HG02759 (cell line): ENCODE data around the gene PYHIN1.
"Not testable (repeated sequence)": the region's sequence is repeated elsewhere in the genome, so short reads cannot be mapped to it uniquely, and the experiment has no call there.

ENCODE experiments used
- ATAC-seq: cut with Tn5 transposase; IDR thresholded peaks from one replicate; pipeline ENCODE4 v1.9.1; 2021; ENCODE audit warnings: mild to moderate bottlenecking, moderate library complexity; ENCODE audit not compliant: unreplicated experiment

PYHIN1 gene

GRCh38 chr1:158978730-158979129 lies 47.4 kb downstream of the PYHIN1 start:
- ATAC-seq, result no peak

- no peak for ATAC-seq
These were observed 47.9 kb downstream of the PYHIN1 start for GRCh38 chr1:158979229-158979628.

GRCh38 chr1:158983235-158983634 lies 51.9 kb downstream of the PYHIN1 start:
- ATAC-seq, result no peak

GRCh38 chr1:158984386-158984785 lies 53.0 kb downstream of the PYHIN1 start:
- no peak for ATAC-seq

GRCh38 chr1:158989424-158989823 lies 58.1 kb downstream of the PYHIN1 start:
- ATAC-seq, result no peak

GRCh38 chr1:158992787-158993312 lies 61.5 kb downstream of the PYHIN1 start:
- no peak for ATAC-seq

- no peak for ATAC-seq
These were observed 65.6 kb downstream of the PYHIN1 start for GRCh38 chr1:158996998-158997397.

GRCh38 chr1:158998037-158998780 lies 66.9 kb downstream of the PYHIN1 start:
- no peak for ATAC-seq

- ATAC-seq, result no peak
These were observed 67.4 kb downstream of the PYHIN1 start for GRCh38 chr1:158998781-158999161.

- no peak for ATAC-seq
These were observed 68.1 kb downstream of the PYHIN1 start for GRCh38 chr1:158999316-159000069.

GRCh38 chr1:159000070-159000409 lies 68.7 kb downstream of the PYHIN1 start:
- ATAC-seq, result no peak

GRCh38 chr1:159000625-159001024 lies 69.3 kb downstream of the PYHIN1 start:
- ATAC-seq, result no peak

- ATAC-seq, result no peak
These were observed 73.8 kb downstream of the PYHIN1 start for GRCh38 chr1:159005161-159005560.

GRCh38 chr1:159005676-159006075 lies 74.3 kb downstream of the PYHIN1 start:
- ATAC-seq, result no peak

- ATAC-seq, result not testable (repeated sequence)
These were observed 75.0 kb downstream of the PYHIN1 start for GRCh38 chr1:159006210-159006807.

GRCh38 chr1:159007726-159008125 lies 76.4 kb downstream of the PYHIN1 start:
- no peak for ATAC-seq

- peak; percentile 73 for ATAC-seq
These were observed 77.4 kb downstream of the PYHIN1 start for GRCh38 chr1:159008744-159009188.

- ATAC-seq, result no peak
These were observed 77.9 kb downstream of the PYHIN1 start for GRCh38 chr1:159009287-159009686.

GRCh38 chr1:159009704-159010361 lies 78.5 kb downstream of the PYHIN1 start, which contains the start of gene IFI16:
TSS of gene IFI16 (plus strand) at chr1:159009907. CDS start at chr1:159014681, 4,774 bp downstream.
- ATAC-seq, result peak; percentile 72

GRCh38 chr1:159010391-159010790 lies 79.0 kb downstream of the PYHIN1 start:
- ATAC-seq, result no peak

- not testable (repeated sequence) for ATAC-seq
These were observed 79.6 kb downstream of the PYHIN1 start for GRCh38 chr1:159011001-159011400.
